ENCODE results near the gene MPHOSPH9.

DNA sequence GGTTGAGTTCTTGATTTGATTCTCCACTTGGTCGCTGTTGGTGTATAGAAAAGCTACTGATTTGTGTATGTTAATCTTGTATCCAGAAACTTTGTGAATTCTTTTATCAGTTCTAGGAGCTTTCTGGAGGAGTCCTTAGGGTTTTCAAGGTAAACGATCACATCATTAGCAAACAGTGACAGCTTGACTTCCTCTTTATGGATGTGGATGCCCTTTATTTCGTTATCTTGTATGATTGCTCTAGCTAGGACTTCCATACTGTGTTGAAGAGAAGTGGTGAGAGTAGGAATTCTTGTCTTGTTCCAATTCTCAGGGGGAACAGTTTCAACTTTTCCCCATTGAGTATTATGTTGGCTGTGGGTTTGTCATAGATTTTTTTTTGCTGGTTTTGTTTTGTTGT, 12.7 kb upstream of the MPHOSPH9 start:
- TF ChIP-seq, protein P1, sequence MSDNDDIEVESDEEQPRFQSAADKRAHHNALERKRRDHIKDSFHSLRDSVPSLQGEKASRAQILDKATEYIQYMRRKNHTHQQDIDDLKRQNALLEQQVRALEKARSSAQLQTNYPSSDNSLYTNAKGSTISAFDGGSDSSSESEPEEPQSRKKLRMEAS (IDR thresholded peaks at IDR 0.05), result no peak
- TF ChIP-seq YY1 (IDR thresholded peaks at IDR 0.05; ENCODE audit: low read depth), result no peak
